MM.1S (cell line): ENCODE results near the gene RNASEH1.

Experiments used
- DNase-seq: peaks from one replicate; pipeline ENCODE4 v3.0.0-alpha.2; 2015
- H2AFZ ChIP-seq: fragments of 300-600 bp; sonication (generic); 2 replicates; pipeline ENCODE4 v1.6.0; 2016; ENCODE audit warnings: antibody characterized with exemption, low read length
- H3F3A ChIP-seq: fragments of 300-600 bp; sonication (generic); 2 replicates; pipeline ENCODE4 v1.6.1; 2016; ENCODE audit warnings: mild to moderate bottlenecking, antibody characterized with exemption, low read length, moderate library complexity, mixed read lengths; ENCODE audit not compliant: insufficient read depth
- H3K27ac ChIP-seq: fragments of 300-600 bp; sonication (generic); 2 replicates; pipeline ENCODE4 v1.5.1; 2016; ENCODE audit warnings: mild to moderate bottlenecking, low read length
- H3K27me3 ChIP-seq: fragments of 300-600 bp; sonication (generic); replicated peaks from 2 replicates; pipeline ENCODE4 v1.6.0; 2016; ENCODE audit warnings: low read length; ENCODE audit not compliant: insufficient read depth
- H3K36me3 ChIP-seq: fragments of 300-600 bp; sonication (generic); replicated peaks from 2 replicates; pipeline ENCODE4 v1.6.1; 2016; ENCODE audit warnings: mild to moderate bottlenecking, low read length, mixed read lengths; ENCODE audit not compliant: insufficient read depth
- H3K4me1 ChIP-seq: fragments of 300-600 bp; sonication (generic); 2 replicates; pipeline ENCODE4 v1.6.1; 2016; ENCODE audit warnings: low read length, mixed read lengths
- H3K4me2 ChIP-seq: fragments of 300-600 bp; sonication (generic); 2 replicates; pipeline ENCODE4 v1.6.0; 2016; ENCODE audit warnings: low read depth, low read length
- H3K4me3 ChIP-seq: fragments of 300-600 bp; sonication (generic); 2 replicates; pipeline ENCODE4 v1.5.1; 2016; ENCODE audit warnings: low read length, mixed read lengths
- H3K79me2 ChIP-seq: fragments of 300-600 bp; sonication (generic); 2 replicates; pipeline ENCODE4 v1.6.1; 2016; ENCODE audit warnings: mixed run types, low read length, mixed read lengths
- H3K9ac ChIP-seq: fragments of 300-600 bp; sonication (generic); 2 replicates; pipeline ENCODE4 v1.6.1; 2016; ENCODE audit warnings: low read length, mixed read lengths
- H3K9me2 ChIP-seq: fragments of 300-600 bp; sonication (generic); replicated peaks from 2 replicates; pipeline ENCODE4 v1.6.1; 2016; ENCODE audit warnings: mild to moderate bottlenecking, low read length, mixed read lengths; ENCODE audit not compliant: insufficient read depth
- H3K9me3 ChIP-seq: fragments of 300-600 bp; sonication (generic); replicated peaks from 2 replicates; pipeline ENCODE4 v1.6.1; 2016; ENCODE audit warnings: mild to moderate bottlenecking, low read length, mixed read lengths; ENCODE audit not compliant: insufficient read depth
- H4K20me1 ChIP-seq: fragments of 300-600 bp; sonication (generic); 2 replicates; pipeline ENCODE4 v1.6.1; 2016; ENCODE audit warnings: mild to moderate bottlenecking, low read length, moderate library complexity, mixed read lengths; ENCODE audit not compliant: insufficient read depth
- CTCF ChIP-seq: fragments of 300-600 bp; sonication (generic); IDR thresholded peaks from 2 replicates; pipeline ENCODE4 v1.5.1; 2016; ENCODE audit warnings: antibody characterized with exemption, low read length, mixed read lengths
- EZH2 ChIP-seq: fragments of 300-600 bp; sonication (generic); optimal IDR thresholded peaks from 2 replicates; pipeline ENCODE3; 2017; ENCODE audit warnings: low read depth, mild to moderate bottlenecking, antibody characterized with exemption, low read length, mixed read lengths
- EZH2phosphoT487 ChIP-seq: fragments of 300-600 bp; sonication (generic); IDR thresholded peaks from 2 replicates; pipeline ENCODE4 v1.6.1; 2018; ENCODE audit warnings: antibody characterized with exemption, low read length

RNASEH1 gene

GRCh38 chr2:3594493-3595281 is 36.6 kb upstream of the RNASEH1 start, which contains the start of gene COLEC11:
COLEC11 (plus strand) TSS chr2:3595112; CDS start chr2:3604341, 9,229 bp downstream.
- H4K20me1 ChIP-seq, result no peaks in the 10 kb centered on the region
- no peaks in the 10 kb centered on the region for H3K9me2 ChIP-seq
- no peaks in the 10 kb centered on the region for H3F3A ChIP-seq
- no peak within 1 kb of the TSS for H3K27ac ChIP-seq
- no peak for TF ChIP-seq EZH2
- no peak for TF ChIP-seq CTCF
- no peak for TF ChIP-seq EZH2phosphoT487
- no peak within 1 kb of the TSS for H3K9ac ChIP-seq
- no peak within 1 kb of the TSS for H3K4me3 ChIP-seq
- DNase-seq, result no peak
- no peaks in the 10 kb centered on the region for H3K9me3 ChIP-seq
- no peaks in the 10 kb centered on the region for H3K27me3 ChIP-seq
- H3K4me1 ChIP-seq, result no peaks in the 10 kb centered on the region
- H3K79me2 ChIP-seq, result no peaks in the 10 kb centered on the region
- no peak within 1 kb of the TSS for H3K4me2 ChIP-seq
- H3K36me3 ChIP-seq, result no peaks in the 10 kb centered on the region
- no peak within 1 kb of the TSS for H2AFZ ChIP-seq

- Histone ChIP-seq H3K79me2 (no peaks in the 10 kb centered on the region), H3K4me1 (no peaks in the 10 kb centered on the region), H3K9me3 (no peaks in the 10 kb centered on the region), H3K36me3 (no peaks in the 10 kb centered on the region), H3K9me2 (no peaks in the 10 kb centered on the region), H3K27ac (no peak overlapping the region), H3F3A (no peaks in the 10 kb centered on the region; the same call in 1 of the 2 replicates), H3K4me3 (no peak overlapping the region), H3K4me2 (no peak overlapping the region), H2AFZ (no peak overlapping the region), H3K27me3 (no peaks in the 10 kb centered on the region), H3K9ac (no peak overlapping the region), H4K20me1 (no peaks in the 10 kb centered on the region)
- no peak for DNase-seq
- TF ChIP-seq EZH2phosphoT487, result no peak
- TF ChIP-seq CTCF, result no peak
These were observed 31.0 kb upstream of the RNASEH1 start for GRCh38 chr2:3589086-3589485.

GRCh38 chr2:3588084-3588483 is 30.0 kb upstream of the RNASEH1 start:
- Histone ChIP-seq H3K27ac (no peak overlapping the region), H3K9me2 (no peaks in the 10 kb centered on the region), H3K4me2 (no peak overlapping the region), H3K9ac (no peak overlapping the region), H3K9me3 (no peaks in the 10 kb centered on the region), H3F3A (no peaks in the 10 kb centered on the region; the same call in 1 of the 2 replicates), H3K4me3 (no peak overlapping the region), H3K36me3 (no peaks in the 10 kb centered on the region), H3K79me2 (no peaks in the 10 kb centered on the region), H3K4me1 (no peaks in the 10 kb centered on the region), H2AFZ (no peak overlapping the region), H3K27me3 (no peaks in the 10 kb centered on the region), H4K20me1 (no peaks in the 10 kb centered on the region)
- TF ChIP-seq EZH2phosphoT487, result no peak
- TF ChIP-seq CTCF, result no peak
- TF ChIP-seq EZH2, result no peak
- DNase-seq, result no peak
